ENCODE data around the gene TAF10. TPM values are rescaled to one million over a fixed set of nuclear protein-coding genes. Genes with fewer than 3 reads are reported as not detected.

TAF10 gene
- total and polyA plus RNA-seq, 9 donors = 40.0 to 183 (median 76.8) TPM

DNA sequence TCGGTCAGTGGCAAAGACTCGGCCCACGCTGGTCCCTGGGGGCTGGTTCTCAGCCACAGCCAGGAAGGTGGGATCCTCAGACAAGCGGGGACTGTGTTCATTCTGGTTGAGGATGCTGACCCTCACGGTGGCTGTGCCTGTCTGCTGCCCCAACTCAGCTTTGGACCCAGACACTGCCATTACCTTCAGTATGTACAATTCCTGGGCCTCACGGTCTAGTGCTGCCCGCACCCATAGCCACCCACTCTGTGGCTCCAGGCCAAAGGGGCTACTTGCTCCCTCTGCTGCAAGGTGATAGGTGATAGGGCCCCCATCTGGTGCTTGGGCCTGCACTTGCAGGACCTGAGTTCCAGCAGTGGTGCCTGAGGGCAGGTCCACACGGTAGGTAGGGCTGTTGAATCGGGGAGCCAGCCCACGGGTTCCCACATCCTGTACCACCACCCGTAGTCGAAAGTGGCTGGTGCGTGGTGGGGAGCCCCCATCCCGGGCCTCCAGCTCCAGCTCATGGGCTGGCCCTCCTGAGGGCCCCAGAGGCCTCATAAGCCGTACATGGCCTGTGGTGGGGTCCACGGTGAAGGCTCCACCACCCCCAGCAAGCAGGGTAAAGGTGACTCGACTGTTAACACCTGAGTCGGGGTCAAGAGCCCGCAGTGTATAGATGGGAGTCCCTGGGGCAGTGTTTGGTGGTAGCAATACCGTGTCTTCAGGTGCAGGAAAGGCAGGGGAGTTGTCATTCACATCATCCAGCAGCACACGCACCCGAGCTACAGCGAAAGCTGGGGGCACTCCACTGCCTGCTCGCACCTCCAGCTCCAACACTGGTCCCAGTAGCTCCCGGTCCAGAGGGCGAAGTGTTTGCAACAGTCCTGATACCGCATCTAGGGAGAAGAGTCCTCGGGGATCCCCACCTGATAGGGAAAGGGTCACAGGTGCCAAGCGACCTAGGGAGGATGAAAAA is 20.4 kb upstream of the TAF10 start:
- TF ChIP-seq POLR2A (IDR thresholded peaks at IDR 0.05) (no peak), CTCF (IDR thresholded peaks at IDR 0.05) (no peak), EP300 (IDR thresholded peaks at IDR 0.05) (no peak)
- H3K27ac ChIP-seq = no peak overlapping the region
- WGBS, 3 donors = 87 to 91% (median 89%) methylated on average over 24 to 29 of the region's 29 CpGs
- H3K4me3 ChIP-seq = no peak overlapping the region
- H3K9me3 ChIP-seq = no peaks in the 10 kb centered on the region
- no peaks in the 10 kb centered on the region for H3K36me3 ChIP-seq
- peaks cover 7% of the 10 kb centered on the region for H3K4me1 ChIP-seq (ENCODE audit: insufficient read depth)
- DNase-seq = peak in 1 of 5 donors; percentile 11
- intact Hi-C loops (cut with DNase I) = no loop called here
- H3K27me3 ChIP-seq = no peaks in the 10 kb centered on the region

DNA sequence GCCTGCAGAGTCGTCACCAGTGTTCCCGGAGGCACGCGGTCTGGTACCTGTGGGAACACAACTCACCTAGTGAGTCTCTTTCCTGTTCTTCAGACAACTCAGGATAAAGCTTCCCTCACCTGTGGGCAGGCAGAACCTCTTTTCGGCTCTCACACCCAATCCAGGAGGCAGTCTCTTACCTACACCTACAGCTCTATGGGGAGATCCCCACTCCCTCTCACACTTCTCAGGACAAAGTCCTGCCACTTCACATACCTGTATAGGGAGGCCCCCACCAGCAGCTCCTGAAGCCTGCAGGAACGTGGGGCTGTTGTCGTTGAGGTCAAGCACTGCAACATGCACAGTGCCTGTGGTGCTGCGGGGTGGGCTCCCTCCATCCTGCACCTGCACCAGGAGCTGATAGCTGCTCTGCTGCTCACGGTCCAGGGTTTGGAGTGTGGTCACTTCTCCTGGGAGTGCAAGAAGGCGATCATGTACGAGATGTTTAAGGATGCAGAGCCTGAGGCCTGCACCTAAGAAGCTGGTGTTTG is 19.4 kb upstream of the TAF10 start:
- Histone ChIP-seq H3K4me3 (no peak overlapping the region), H3K36me3 (no peaks in the 10 kb centered on the region)
- intact Hi-C loops (cut with DNase I) = no loop called here

DNA sequence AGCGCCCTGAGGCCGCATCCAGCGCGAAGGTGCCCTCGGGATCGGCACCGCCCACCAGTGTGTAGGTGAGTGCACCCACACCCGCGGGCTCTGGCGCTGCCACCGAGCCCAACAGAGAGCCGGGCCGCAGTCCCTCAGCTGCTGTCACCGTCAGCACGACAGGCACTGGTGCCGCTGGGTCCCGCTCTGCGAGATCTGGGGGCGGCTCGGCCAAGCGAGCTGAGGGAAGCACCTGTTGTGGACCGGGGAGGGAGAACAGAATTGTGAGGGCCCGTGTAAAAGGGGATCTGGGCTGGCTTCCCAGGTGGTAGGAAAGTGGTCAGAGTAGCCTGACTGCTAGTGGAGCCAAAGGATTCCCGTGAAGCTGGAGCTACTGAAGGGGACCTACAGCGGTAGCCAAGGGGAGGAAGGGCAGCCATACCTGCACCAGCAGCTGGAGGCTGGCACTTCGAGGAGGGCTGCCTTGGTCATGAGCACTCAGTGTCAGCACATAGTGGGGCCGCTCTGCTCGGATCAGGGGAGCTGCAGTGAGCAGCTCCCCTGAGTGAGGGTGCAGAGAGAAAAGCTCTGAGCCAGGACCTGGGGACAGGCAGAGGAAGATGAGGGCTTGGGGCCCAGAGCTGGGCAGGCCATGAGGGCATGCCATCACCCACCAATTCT is 18.7 kb upstream of the TAF10 start:
- intact Hi-C loops (cut with DNase I) = no loop called here
- no peak overlapping the region for H3K4me3 ChIP-seq
- no peaks in the 10 kb centered on the region for H3K9me3 ChIP-seq
- TF ChIP-seq EP300 (IDR thresholded peaks at IDR 0.05) = no peak
- TF ChIP-seq CTCF (IDR thresholded peaks at IDR 0.05) = no peak
- no peak for TF ChIP-seq POLR2A (IDR thresholded peaks at IDR 0.05)
- no peak overlapping the region for H3K27ac ChIP-seq
- H3K36me3 ChIP-seq = no peaks in the 10 kb centered on the region
- H3K4me1 ChIP-seq (ENCODE audit: insufficient read depth) = peaks cover 4% of the 10 kb centered on the region
- 85 to 88% (median 85%) methylated on average over 26 to 28 of the region's 28 CpGs for WGBS, 3 donors
- DNase-seq = peak in 1 of 5 donors; percentile 15
- no peaks in the 10 kb centered on the region for H3K27me3 ChIP-seq

More for the DNA sequence above, 19.4 kb upstream of the TAF10 start:
- Histone ChIP-seq H3K27ac (no peak overlapping the region), H3K4me1 (ENCODE audit: insufficient read depth) (peaks cover 7% of the 10 kb centered on the region), H3K9me3 (no peaks in the 10 kb centered on the region), H3K27me3 (no peaks in the 10 kb centered on the region)
- TF ChIP-seq CTCF (IDR thresholded peaks at IDR 0.05) (no peak), EP300 (IDR thresholded peaks at IDR 0.05) (no peak), POLR2A (IDR thresholded peaks at IDR 0.05) (no peak)
- peak in 1 of 5 donors; percentile 7 for DNase-seq
- WGBS, 3 donors = 84 to 91% (median 90%) methylated on average over 11 of the region's 11 CpGs

DNA sequence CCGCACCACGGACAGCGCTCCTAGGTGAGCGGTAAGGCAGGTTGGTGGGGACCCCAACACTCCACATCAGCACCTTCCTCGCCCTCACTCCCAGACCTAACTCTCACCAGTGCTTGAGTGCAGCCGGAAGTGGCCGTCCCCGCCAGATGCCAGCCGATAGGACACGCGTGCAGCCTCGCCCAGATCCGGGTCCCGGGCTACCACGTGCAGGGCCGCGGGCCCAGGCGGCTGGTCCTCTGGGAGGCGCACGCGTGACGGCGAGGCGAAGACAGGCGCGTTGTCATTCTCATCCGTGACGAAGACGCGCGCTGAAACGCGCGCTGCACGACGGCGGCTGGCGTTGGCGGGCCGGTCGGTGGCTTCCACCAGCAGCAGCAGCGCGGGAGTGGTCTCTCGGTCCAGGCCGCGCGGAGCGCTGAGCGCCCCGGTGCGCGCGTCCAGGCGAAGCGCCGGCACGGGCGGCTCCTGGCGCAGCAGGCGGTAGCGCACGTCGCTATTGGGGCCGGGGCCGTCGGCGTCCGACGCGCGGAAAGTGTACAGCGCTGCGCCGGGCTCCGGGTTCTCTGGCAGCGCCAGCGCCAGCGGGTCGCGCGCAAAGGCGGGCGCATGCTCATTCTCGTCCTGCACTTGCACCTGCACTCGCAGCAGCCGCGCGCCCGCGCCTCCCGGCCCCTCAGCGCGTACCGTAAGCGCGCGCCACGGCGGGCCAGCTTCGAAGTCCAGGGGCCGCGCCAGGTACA is 18.0 kb upstream of the TAF10 start:
- WGBS, 3 donors = 81 to 84% (median 83%) methylated on average over 102 of the region's 102 CpGs
- peak in 1 of 5 donors; percentile 16 for DNase-seq
- Histone ChIP-seq H3K27me3 (no peaks in the 10 kb centered on the region), H3K4me3 (no peak overlapping the region), H3K36me3 (no peaks in the 10 kb centered on the region), H3K9me3 (no peaks in the 10 kb centered on the region), H3K4me1 (ENCODE audit: insufficient read depth) (no peaks in the 10 kb centered on the region), H3K27ac (no peak overlapping the region)
- no peak for TF ChIP-seq POLR2A (IDR thresholded peaks at IDR 0.05)
- no peak for TF ChIP-seq CTCF (IDR thresholded peaks at IDR 0.05)
- no peak for TF ChIP-seq EP300 (IDR thresholded peaks at IDR 0.05)
- intact Hi-C loops (cut with DNase I) = no loop called here
